GM12878 (cell line): ENCODE measurements around the gene KLK3. TPM values are rescaled to one million over a fixed set of nuclear protein-coding genes. Genes with fewer than 3 reads are reported as not detected.
A peak's percentile ranks its signal among the peaks of the same experiment; 100 is the strongest.

Experiments used
- ATAC-seq: fragments of 200-7000 bp; cut with Tn5 transposase; 3 replicates; pipeline ENCODE4 v1.9.1; 2020; ENCODE audit warnings: mild to moderate bottlenecking, moderate library complexity
- BruUV-seq: library from RNA; stranded (reverse); fragments of 400-500 nt; replicated peaks from 2 replicates; lab custom pipeline; 2021; lab: Mats Ljungman, UMichigan
- CTCF ChIA-PET: fragments of 300-600 bp; sonication (Branson Sonifier 250); formaldehyde crosslinking; extraction: SDS; loops from one replicate; lab custom pipeline; 2021; ENCODE audit warnings: inconsistent platforms; lab: Yijun Ruan, JAX
- POLR2A ChIA-PET: fragments of 350-600 bp; formaldehyde crosslinking; extraction: SDS; loops from one replicate; lab custom pipeline; 2021; ENCODE audit warnings: inconsistent platforms; lab: Charles Lee
- RAD21 ChIA-PET: fragments of 300-600 bp; sonication (Branson Sonifier 250); formaldehyde crosslinking; loops from one replicate; lab custom pipeline; 2023; ENCODE audit warnings: antibody characterized with exemption; ENCODE audit not compliant: unreplicated experiment; lab: Charles Lee
- SMC1A ChIA-PET: fragments of 300-600 bp; sonication (Branson Sonifier 250); formaldehyde crosslinking; loops from one replicate; lab custom pipeline; 2023; ENCODE audit not compliant: unreplicated experiment, uncharacterized antibody; lab: Charles Lee
- DNase-seq: peaks from one replicate; pipeline ENCODE4 v3.0.0-alpha.2; 2011; ENCODE audit warnings: low read depth, low spot score
- FAIRE-seq: peaks from 3 replicates; lab custom pipeline; 2011; peaks lifted over from hg19 to GRCh38; lab: Jason Lieb, UNC
- H2AFZ ChIP-seq: 2 replicates; pipeline ENCODE4 v1.6.0; 2011; ENCODE audit warnings: low read depth, low read length, control low read depth; ENCODE audit not compliant: control insufficient read depth
- H3K27ac ChIP-seq: 2 replicates; pipeline ENCODE4 v1.5.1; 2011; ENCODE audit warnings: control low read depth; ENCODE audit not compliant: control insufficient read depth, insufficient read depth
- H3K27me3 ChIP-seq, 2 experiments: replicated peaks in 1 of 2; 2 replicates each; pipeline versions ENCODE4 v1.6.0 to v1.6.1; 2011; ENCODE audit warnings: low read length in 1 of 2; ENCODE audit not compliant: control insufficient read depth in 2 of 2, insufficient read depth in 2 of 2
- H3K36me3 ChIP-seq, 2 experiments: 2 replicates each; pipeline ENCODE4 v1.5.1; 2011; ENCODE audit warnings: low read length in 1 of 2; ENCODE audit not compliant: control insufficient read depth in 2 of 2, insufficient read depth in 2 of 2
- H3K4me1 ChIP-seq: 2 replicates; pipeline ENCODE4 v1.6.1; 2011; ENCODE audit warnings: mild to moderate bottlenecking, low read length, moderate library complexity, mixed read lengths; ENCODE audit not compliant: control insufficient read depth, insufficient read depth
- H3K4me2 ChIP-seq: 2 replicates; pipeline ENCODE4 v1.6.0; 2011; ENCODE audit warnings: control low read depth; ENCODE audit not compliant: control insufficient read depth, insufficient read depth
- H3K4me3 ChIP-seq: fragments of 200-600 bp; sonication (generic); 2 replicates; pipeline ENCODE4 v1.5.1; 2016
- H3K79me2 ChIP-seq: 2 replicates; pipeline ENCODE4 v1.6.0; 2011; ENCODE audit warnings: low read length; ENCODE audit not compliant: control insufficient read depth, insufficient read depth
- H3K9ac ChIP-seq: 2 replicates; pipeline ENCODE4 v1.8.0; 2011; ENCODE audit warnings: low read length, control low read depth, mixed read lengths; ENCODE audit not compliant: control insufficient read depth, insufficient read depth
- H3K9me3 ChIP-seq: replicated peaks from 3 replicates; pipeline ENCODE4 v1.5.1; 2011; ENCODE audit warnings: mild to moderate bottlenecking, low read length; ENCODE audit not compliant: control insufficient read depth, insufficient read depth
- H4K20me1 ChIP-seq: 2 replicates; pipeline ENCODE4 v1.6.0; 2011; ENCODE audit not compliant: control insufficient read depth, insufficient read depth
- BCLAF1 ChIP-seq: fragments of 450-650 bp; IDR thresholded peaks from 2 replicates; pipeline ENCODE4 v1.6.1; 2017; ENCODE audit warnings: antibody characterized with exemption, mild to moderate bottlenecking, moderate library complexity
- GABPA ChIP-seq: IDR thresholded peaks from 2 replicates; pipeline ENCODE4 v1.6.1; 2014; ENCODE audit warnings: antibody characterized with exemption, low read depth, mild to moderate bottlenecking, inconsistent platforms
- IRF3 ChIP-seq: fragments of 450-650 bp; IDR thresholded peaks from 2 replicates; pipeline ENCODE4 v1.6.1; 2014; ENCODE audit warnings: mild to moderate bottlenecking
- MEF2B ChIP-seq: fragments of 450-650 bp; IDR thresholded peaks from 2 replicates; pipeline ENCODE4 v1.6.1; 2018; ENCODE audit warnings: mild to moderate bottlenecking, moderate library complexity; ENCODE audit not compliant: partially characterized antibody, poor library complexity, severe bottlenecking
- SIX5 ChIP-seq: IDR thresholded peaks from 2 replicates; pipeline ENCODE4 v1.6.1; 2011; ENCODE audit warnings: mild to moderate bottlenecking, low read depth, low read length, moderate library complexity; ENCODE audit not compliant: severe bottlenecking
- ZNF24 ChIP-seq: fragments of 450-650 bp; IDR thresholded peaks from 2 replicates; pipeline ENCODE4 v1.6.1; 2017; ENCODE audit warnings: antibody characterized with exemption, mild to moderate bottlenecking
- ZZZ3 ChIP-seq: IDR thresholded peaks from 2 replicates; pipeline ENCODE4 v1.6.1; 2011; ENCODE audit warnings: low read depth; ENCODE audit not compliant: control insufficient read depth, insufficient read length
- WGBS: methylation state at CpG from one replicate; pipeline ENCODE4 v1.1.6; 2016; ENCODE audit warnings: low lambda C conversion rate; ENCODE audit not compliant: insufficient replicate concordance, insufficient coverage; ENCODE audit errors: missing lambda C conversion rate; 5-methylcytosine and 5-hydroxymethylcytosine counted together
- in situ Hi-C: fragments of 300-500 bp; cut with MboI; formaldehyde crosslinking; loops from 9 replicates; pipeline ENCODE4 v1.14.3; 2018; ENCODE audit warnings: mixed read lengths
- intact Hi-C: fragments of 100-400 bp; cut with micrococcal nuclease; formaldehyde crosslinking; loops from one replicate; pipeline ENCODE4 v1.14.2; 2022; ENCODE audit not compliant: unreplicated experiment
- polyA plus RNA-seq, 11 experiments: library from polyadenylated mRNA; depleted of rRNA in 4 of 11; unstranded in 6 of 11; stranded (reverse) in 5 of 11; fragments of >200 nt; fragmentation: Nextera tagmentation in 4 of 11; fragmentation: Illumina TruSeq in 1 of 11; extraction: Ambion mirVana in 4 of 11; extraction: Trizol in 1 of 11; gene quantifications; 1 replicate in 1 of 11; 2 replicates in 10 of 11; pipeline versions ENCODE4 v1.2.1 to v1.2.3, GENCODE V29; 2011 to 2016; ENCODE audit warnings: inconsistent platforms in 2 of 11, missing spikeins in 2 of 11, low read depth in 1 of 11
- total RNA-seq, 4 experiments: library from RNA; depleted of rRNA in 3 of 4; stranded (reverse); fragments of >200 nt in 3 of 4; fragmentation: Illumina TruSeq in 1 of 4; extraction: Trizol in 1 of 4; gene quantifications; 2 replicates each; pipeline versions ENCODE4 v1.2.1 to v1.2.3, GENCODE V29; 2013 to 2021
- TF ChIP-seq, protein P1 (sequence below): IDR thresholded peaks from 2 replicates; pipeline ENCODE4 v1.6.1; 2011; ENCODE audit warnings: low read depth, mild to moderate bottlenecking, low read length, moderate library complexity, borderline replicate concordance; ENCODE audit errors: extremely low read depth
- TF ChIP-seq, protein P2 (sequence below): IDR thresholded peaks from 2 replicates; pipeline ENCODE4 v1.6.1; 2011; ENCODE audit warnings: low read depth, low read length, improper control_type of control experiment, borderline replicate concordance

Gene KLK3
- total and polyA plus RNA-seq, 10 of the 15 experiments (the other 5 are each of a cell fraction or from before 2014, with no cell fraction given), result 0.31 TPM; not detected in 9

- no peak for FAIRE-seq
- 30% methylated on average over 8 of the region's 8 CpGs for WGBS
- ChIA-PET RAD21 (interaction anchor here (0.8 to 2.6 kb wide), 2 partner anchors 41 to 77 kb away, joined by 4 to 10 read pairs; no protein-coding TSS in a partner anchor), POLR2A (interaction anchor here (0.7 kb wide), 1 partner anchor 8 kb away, joined by 4 read pairs; no protein-coding TSS in a partner anchor), SMC1A (interaction anchor here (1.5 to 2.0 kb wide), 3 partner anchors 8 to 77 kb away, joined by 5 to 6 read pairs (median 6); no protein-coding TSS in a partner anchor), CTCF (interaction anchor here (1.2 to 2.2 kb wide), 3 partner anchors 24 to 77 kb away, joined by 3 to 11 read pairs (median 4); no protein-coding TSS in a partner anchor)
- TF ChIP-seq, protein P1, sequence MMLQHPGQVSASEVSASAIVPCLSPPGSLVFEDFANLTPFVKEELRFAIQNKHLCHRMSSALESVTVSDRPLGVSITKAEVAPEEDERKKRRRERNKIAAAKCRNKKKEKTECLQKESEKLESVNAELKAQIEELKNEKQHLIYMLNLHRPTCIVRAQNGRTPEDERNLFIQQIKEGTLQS, result no peak
- TF ChIP-seq SIX5 (no peak), MEF2B (peak; percentile 66)
- Histone ChIP-seq H4K20me1 (no peaks in the 10 kb centered on the region), H3K79me2 (no peaks in the 10 kb centered on the region), H3K4me2 (no peak overlapping the region), H3K9ac (no peak overlapping the region), H3K4me1 (no peaks in the 10 kb centered on the region; the same call in 1 of the 2 replicates), H2AFZ (no peak overlapping the region; the same call in 1 of the 2 replicates), H3K27ac (no peak overlapping the region), H3K36me3 (no peaks in the 10 kb centered on the region), H3K4me3 (no peak overlapping the region), H3K27me3 (no peaks in the 10 kb centered on the region), H3K9me3 (no peaks in the 10 kb centered on the region; the same call in 2 of the 3 replicates)
- no peak for ATAC-seq
- in situ Hi-C loops (no loop called here), intact Hi-C loops (no loop called here)
- no TSS peak for BruUV-seq
- no peak for DNase-seq
Observed at GRCh38 chr19:50844296-50844935, 10.3 kb upstream of the KLK3 start.

GRCh38 chr19:50850738-50851137, 4.0 kb upstream of the KLK3 start:
- WGBS, result 13% methylated on average over 3 of the region's 3 CpGs
- H3K9me3 ChIP-seq, result no peaks in the 10 kb centered on the region; the same call in 2 of the 3 replicates
- in situ Hi-C loops, result no loop called here
- ChIA-PET POLR2A (no interaction called here), CTCF (no interaction called here), SMC1A (no interaction called here), RAD21 (no interaction called here)
- H3K27me3 ChIP-seq, result no peaks in the 10 kb centered on the region; a peak in 1 of 4 replicates
- no peaks in the 10 kb centered on the region for H3K4me1 ChIP-seq
- no peak overlapping the region for H2AFZ ChIP-seq
- H3K4me2 ChIP-seq, result no peak overlapping the region
- DNase-seq (no peak), ATAC-seq (no peak), FAIRE-seq (no peak)
- H4K20me1 ChIP-seq, result no peaks in the 10 kb centered on the region
- no peak overlapping the region for H3K9ac ChIP-seq
- intact Hi-C loops, result no loop called here
- no TSS peak for BruUV-seq
- H3K36me3 ChIP-seq, result no peaks in the 10 kb centered on the region
- no peak overlapping the region for H3K27ac ChIP-seq
- no peaks in the 10 kb centered on the region for H3K79me2 ChIP-seq
- no peak overlapping the region for H3K4me3 ChIP-seq
- TF ChIP-seq IRF3 (no peak), GABPA (no peak), BCLAF1 (no peak), ZNF24 (no peak), ZZZ3 (no peak)
- TF ChIP-seq, protein P2, sequence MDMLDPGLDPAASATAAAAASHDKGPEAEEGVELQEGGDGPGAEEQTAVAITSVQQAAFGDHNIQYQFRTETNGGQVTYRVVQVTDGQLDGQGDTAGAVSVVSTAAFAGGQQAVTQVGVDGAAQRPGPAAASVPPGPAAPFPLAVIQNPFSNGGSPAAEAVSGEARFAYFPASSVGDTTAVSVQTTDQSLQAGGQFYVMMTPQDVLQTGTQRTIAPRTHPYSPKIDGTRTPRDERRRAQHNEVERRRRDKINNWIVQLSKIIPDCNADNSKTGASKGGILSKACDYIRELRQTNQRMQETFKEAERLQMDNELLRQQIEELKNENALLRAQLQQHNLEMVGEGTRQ, result no peak
